HL-60 (cell line): Measurements from ENCODE around the gene ITCH.
A peak's percentile ranks its signal among the peaks of the same experiment; 100 is the strongest.
"Not testable (repeated sequence)": the region's sequence is repeated elsewhere in the genome, so short reads cannot be mapped to it uniquely, and the experiment has no call there.

ENCODE experiments used
- DNase-seq, 2 experiments: peaks; one replicate each; pipeline ENCODE4 v3.0.0-alpha.2; 2010 to 2020; ENCODE audit warnings: low read depth in 1 of 2, low spot score in 1 of 2
- H3K27ac ChIP-seq: fragments of 250-450 bp; sonication (Bioruptor Pico); replicated peaks from 2 replicates; pipeline ENCODE4 v1.5.1; 2020; ENCODE audit warnings: mild to moderate bottlenecking, moderate library complexity
- H3K27me3 ChIP-seq: fragments of 250-450 bp; sonication (Bioruptor Pico); 2 replicates; pipeline ENCODE4 v1.5.1; 2021; ENCODE audit warnings: mild to moderate bottlenecking, moderate library complexity; ENCODE audit not compliant: insufficient read depth, poor library complexity, severe bottlenecking
- H3K4me3 ChIP-seq: replicated peaks from 2 replicates; pipeline ENCODE4 v1.5.1; 2011; ENCODE audit warnings: mild to moderate bottlenecking, control low read depth, low read length; ENCODE audit not compliant: insufficient read depth
- CTCF ChIP-seq: IDR thresholded peaks from one replicate; pipeline ENCODE4 v1.5.1; 2011; ENCODE audit warnings: low read length, control low read depth, inconsistent platforms; ENCODE audit not compliant: insufficient read depth
- GABPA ChIP-seq: IDR thresholded peaks from 2 replicates; pipeline ENCODE4 v1.6.1; 2012; ENCODE audit warnings: low read depth
- POLR2AphosphoS5 ChIP-seq: IDR thresholded peaks from 2 replicates; pipeline ENCODE4 v1.6.1; 2012; ENCODE audit warnings: low read depth
- SPI1 ChIP-seq: IDR thresholded peaks from 2 replicates; pipeline ENCODE4 v1.6.1; 2012; ENCODE audit warnings: low read depth, mild to moderate bottlenecking, borderline replicate concordance
- TF ChIP-seq, protein P1 (sequence below): IDR thresholded peaks from 2 replicates; pipeline ENCODE4 v1.6.1; 2012; ENCODE audit warnings: low read depth; ENCODE audit not compliant: insufficient replicate concordance

Gene ITCH

DNA sequence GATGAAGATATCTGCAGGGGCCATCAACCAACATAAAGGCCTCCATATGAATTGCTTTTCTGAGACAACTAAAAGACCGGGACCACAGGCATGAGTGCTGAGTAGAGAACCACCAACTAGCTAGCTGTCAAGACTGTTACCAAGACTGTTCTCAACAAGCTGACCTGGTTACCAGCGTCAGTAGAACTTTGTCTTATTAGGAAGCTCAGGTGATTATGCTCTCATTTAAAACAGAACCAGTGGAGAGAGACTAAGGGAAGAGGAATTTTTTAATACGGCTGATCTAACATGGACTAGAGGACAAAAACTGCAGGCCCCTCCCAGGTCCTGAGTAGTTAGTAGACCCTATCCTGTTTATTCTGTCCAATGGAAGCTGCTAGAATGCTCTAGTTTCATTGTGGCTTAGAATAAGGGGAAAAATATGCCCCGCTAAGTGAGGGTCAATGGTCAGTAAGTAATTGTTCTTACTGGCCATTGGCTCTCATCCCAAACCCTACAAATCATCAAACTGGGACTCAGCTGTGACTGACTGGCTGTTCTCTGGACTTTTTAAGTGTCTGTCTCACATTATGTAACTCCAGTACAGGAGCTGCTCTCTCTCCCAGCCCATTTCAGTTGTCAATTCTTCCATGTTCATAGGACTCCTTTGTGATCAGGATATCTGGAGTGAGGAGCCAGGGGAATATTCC lies 149.3 kb downstream of the ITCH start:
- H3K4me3 ChIP-seq: no peak overlapping the region

GRCh38 chr20:34512955-34513419 lies 149.9 kb downstream of the ITCH start:
- Histone ChIP-seq H3K27me3 (no peaks in the 10 kb centered on the region), H3K4me3 (no peak overlapping the region), H3K27ac (no peak overlapping the region)
- TF ChIP-seq, protein P1, sequence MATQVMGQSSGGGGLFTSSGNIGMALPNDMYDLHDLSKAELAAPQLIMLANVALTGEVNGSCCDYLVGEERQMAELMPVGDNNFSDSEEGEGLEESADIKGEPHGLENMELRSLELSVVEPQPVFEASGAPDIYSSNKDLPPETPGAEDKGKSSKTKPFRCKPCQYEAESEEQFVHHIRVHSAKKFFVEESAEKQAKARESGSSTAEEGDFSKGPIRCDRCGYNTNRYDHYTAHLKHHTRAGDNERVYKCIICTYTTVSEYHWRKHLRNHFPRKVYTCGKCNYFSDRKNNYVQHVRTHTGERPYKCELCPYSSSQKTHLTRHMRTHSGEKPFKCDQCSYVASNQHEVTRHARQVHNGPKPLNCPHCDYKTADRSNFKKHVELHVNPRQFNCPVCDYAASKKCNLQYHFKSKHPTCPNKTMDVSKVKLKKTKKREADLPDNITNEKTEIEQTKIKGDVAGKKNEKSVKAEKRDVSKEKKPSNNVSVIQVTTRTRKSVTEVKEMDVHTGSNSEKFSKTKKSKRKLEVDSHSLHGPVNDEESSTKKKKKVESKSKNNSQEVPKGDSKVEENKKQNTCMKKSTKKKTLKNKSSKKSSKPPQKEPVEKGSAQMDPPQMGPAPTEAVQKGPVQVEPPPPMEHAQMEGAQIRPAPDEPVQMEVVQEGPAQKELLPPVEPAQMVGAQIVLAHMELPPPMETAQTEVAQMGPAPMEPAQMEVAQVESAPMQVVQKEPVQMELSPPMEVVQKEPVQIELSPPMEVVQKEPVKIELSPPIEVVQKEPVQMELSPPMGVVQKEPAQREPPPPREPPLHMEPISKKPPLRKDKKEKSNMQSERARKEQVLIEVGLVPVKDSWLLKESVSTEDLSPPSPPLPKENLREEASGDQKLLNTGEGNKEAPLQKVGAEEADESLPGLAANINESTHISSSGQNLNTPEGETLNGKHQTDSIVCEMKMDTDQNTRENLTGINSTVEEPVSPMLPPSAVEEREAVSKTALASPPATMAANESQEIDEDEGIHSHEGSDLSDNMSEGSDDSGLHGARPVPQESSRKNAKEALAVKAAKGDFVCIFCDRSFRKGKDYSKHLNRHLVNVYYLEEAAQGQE: no peak
- no peak for TF ChIP-seq GABPA
- no peak for TF ChIP-seq SPI1
- no peak for TF ChIP-seq POLR2AphosphoS5
- TF ChIP-seq CTCF: no peak
- no peak for DNase-seq

More for the DNA sequence above, 149.3 kb downstream of the ITCH start:
- Histone ChIP-seq H3K27ac (no peak overlapping the region), H3K27me3 (no peaks in the 10 kb centered on the region)
- no peak for DNase-seq
- TF ChIP-seq POLR2AphosphoS5: no peak
- TF ChIP-seq SPI1: no peak

DNA sequence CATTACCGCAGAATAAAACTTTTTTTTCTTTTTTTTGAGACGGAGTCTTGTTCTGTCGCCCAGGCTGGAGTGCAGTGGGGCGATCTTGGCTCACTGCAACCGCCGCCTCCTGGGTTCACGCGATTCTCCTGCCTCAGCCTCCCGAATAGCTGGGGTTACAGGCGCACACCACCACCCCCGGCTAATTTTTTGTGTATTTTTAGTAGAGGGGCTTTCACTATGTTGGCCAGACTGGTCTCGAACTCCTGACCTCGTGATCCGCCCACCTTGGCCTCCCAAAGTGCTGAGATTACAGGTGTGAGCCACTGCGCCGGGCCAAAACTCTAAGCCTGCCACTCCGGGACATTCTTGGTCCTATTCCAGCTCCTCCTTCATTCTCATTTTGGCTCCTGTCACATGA lies 151.0 kb downstream of the ITCH start:
- not testable (repeated sequence) for H3K27ac ChIP-seq, H3K4me3 ChIP-seq

DNA sequence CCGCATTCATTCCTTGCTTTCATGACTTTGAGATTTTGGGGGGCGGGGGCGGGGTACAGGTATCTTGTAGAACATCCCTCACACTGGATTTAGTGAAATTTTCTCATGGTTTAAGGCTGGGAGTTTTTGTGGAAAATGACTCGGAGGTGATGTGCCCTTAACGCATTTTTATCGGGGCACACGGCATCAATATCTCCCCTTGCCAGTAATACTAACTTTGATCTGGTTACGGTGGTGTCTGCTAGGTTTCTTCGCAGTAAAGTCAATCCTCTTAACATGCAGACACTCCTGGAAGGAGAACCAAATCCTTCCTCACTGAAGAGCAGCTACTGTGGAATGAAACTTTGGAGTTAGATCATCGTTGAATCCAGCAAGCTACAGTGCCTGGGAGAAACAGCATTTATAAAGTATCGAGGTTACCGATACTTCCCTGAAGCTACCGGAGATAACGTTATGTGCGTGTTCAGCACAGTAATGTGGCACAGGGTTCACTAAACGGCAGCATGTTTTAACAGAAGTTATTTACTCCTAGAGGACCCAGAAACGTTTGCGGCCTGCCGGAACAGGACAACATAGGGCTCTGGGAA lies 151.9 kb downstream of the ITCH start:
- Histone ChIP-seq H3K4me3 (peak overlapping the region; percentile 93), H3K27ac (peak overlapping the region; percentile 80), H3K27me3 (no peaks in the 10 kb centered on the region)
- no peak for DNase-seq
- TF ChIP-seq CTCF (no peak), GABPA (no peak), POLR2AphosphoS5 (no peak), SPI1 (no peak)
- TF ChIP-seq, protein P1: no peak

More for the DNA sequence above, 151.0 kb downstream of the ITCH start:
- not testable (repeated sequence) for DNase-seq, H3K27me3 ChIP-seq
